DMS79 treated with DMSO at 0.1 percent for 48 hours (cell line): Measurements from ENCODE around the gene CCR2.
"Not testable (repeated sequence)": the region's sequence is repeated elsewhere in the genome, so short reads cannot be mapped to it uniquely, and the experiment has no call there.

Source experiments
- DNase-seq: peaks from one replicate; lab custom pipeline; 2025; lab: John Stamatoyannopoulos, UW

CCR2 gene

GRCh38 chr3:46353647-46354410, at the start of gene CCR2:
Gene CCR2, plus strand, starts transcription at chr3:46354111. Its CDS starts 3,417 bp downstream, at chr3:46357528.
- no peak for DNase-seq

- no peak for DNase-seq
These were observed 49.2 kb upstream of the CCR2 start for GRCh38 chr3:46304739-46305138.

- no peak for DNase-seq
These were observed 40.9 kb upstream of the CCR2 start for GRCh38 chr3:46312991-46313390.

- DNase-seq, result no peak
These were observed 39.4 kb upstream of the CCR2 start for GRCh38 chr3:46314517-46314916.

GRCh38 chr3:46316206-46316605, 37.7 kb upstream of the CCR2 start:
- no peak for DNase-seq

GRCh38 chr3:46318207-46318927, 35.5 kb upstream of the CCR2 start:
- DNase-seq, result no peak

GRCh38 chr3:46321461-46322104, 32.3 kb upstream of the CCR2 start:
- no peak for DNase-seq

- DNase-seq, result no peak
These were observed 29.9 kb upstream of the CCR2 start for GRCh38 chr3:46324036-46324435.

GRCh38 chr3:46325645-46326300, 28.1 kb upstream of the CCR2 start:
- DNase-seq, result no peak

- DNase-seq, result not testable (repeated sequence)
These were observed 23.2 kb upstream of the CCR2 start for GRCh38 chr3:46330676-46331075.

- no peak for DNase-seq
These were observed 19.0 kb upstream of the CCR2 start for GRCh38 chr3:46334741-46335478.

- DNase-seq, result no peak
These were observed 18.4 kb upstream of the CCR2 start for GRCh38 chr3:46335541-46335940.

- DNase-seq, result no peak
These were observed 16.0 kb upstream of the CCR2 start for GRCh38 chr3:46337911-46338310.

- no peak for DNase-seq
These were observed 15.1 kb upstream of the CCR2 start for GRCh38 chr3:46338840-46339239.

GRCh38 chr3:46344476-46344875, 9.4 kb upstream of the CCR2 start:
- no peak for DNase-seq

GRCh38 chr3:46348823-46349482, 5.0 kb upstream of the CCR2 start:
- DNase-seq, result no peak

- no peak for DNase-seq
These were observed 4.2 kb upstream of the CCR2 start for GRCh38 chr3:46349484-46350261.

GRCh38 chr3:46350262-46350565, 3.7 kb upstream of the CCR2 start:
- DNase-seq, result no peak

- no peak for DNase-seq
These were observed 2.3 kb upstream of the CCR2 start for GRCh38 chr3:46351646-46352045.

GRCh38 chr3:46353090-46353489, 821 bp upstream of the CCR2 start:
- no peak for DNase-seq

GRCh38 chr3:46354478-46354877, 567 bp downstream of the CCR2 start:
- DNase-seq, result no peak
